ENCODE data around the gene BMP2K. TPM values are rescaled to one million over a fixed set of nuclear protein-coding genes. Genes with fewer than 3 reads are reported as not detected.

Gene BMP2K
- total RNA-seq, 2 experiments from 2014 or later: 10.3 to 12.4 TPM

GRCh38 chr4:78923464-78924312, 147.5 kb downstream of the BMP2K start:
- H3K27me3 Mint-ChIP-seq: no peaks in the 10 kb centered on the region
- no peak overlapping the region for H3K4me3 Mint-ChIP-seq
- no peaks in the 10 kb centered on the region for H3K9me3 Mint-ChIP-seq
- no peak for DNase-seq
- H3K4me1 Mint-ChIP-seq (ENCODE audit: low read depth): peaks cover 4% of the 10 kb centered on the region
- no peak for TF ChIP-seq CTCF (IDR thresholded peaks at IDR 0.05)
- CTCF ChIA-PET: interaction anchor here (2.2 kb wide), 1 partner anchor 8 kb away, joined by 6 read pairs; no protein-coding TSS in a partner anchor
- no peak overlapping the region for H3K27ac Mint-ChIP-seq
- intact Hi-C loops (cut with micrococcal nuclease): no loop called here
- H3K36me3 Mint-ChIP-seq (ENCODE audit: low read depth): peaks cover 20% of the 10 kb centered on the region
- POLR2A ChIA-PET: no interaction called here
- ATAC-seq: no peak

- intact Hi-C loops (cut with micrococcal nuclease): no loop called here
- no peak overlapping the region for H3K4me3 Mint-ChIP-seq
- H3K27ac Mint-ChIP-seq: no peak overlapping the region
- H3K36me3 Mint-ChIP-seq (ENCODE audit: low read depth): peaks cover 30% of the 10 kb centered on the region
- CTCF ChIA-PET: interaction anchor here (1.5 to 2.1 kb wide), 2 partner anchors 20 to 26 kb away, joined by 5 to 7 read pairs; no protein-coding TSS in a partner anchor
- POLR2A ChIA-PET: interaction anchor here (0.8 kb wide), 1 partner anchor 308 kb away, joined by 3 read pairs; no protein-coding TSS in a partner anchor
- peaks cover 4% of the 10 kb centered on the region for H3K4me1 Mint-ChIP-seq (ENCODE audit: low read depth)
- no peaks in the 10 kb centered on the region for H3K27me3 Mint-ChIP-seq
- no peak for ATAC-seq
- no peaks in the 10 kb centered on the region for H3K9me3 Mint-ChIP-seq
- TF ChIP-seq CTCF (IDR thresholded peaks at IDR 0.05): no peak
- DNase-seq: no peak
Observed at GRCh38 chr4:78926826-78927225, 150.7 kb downstream of the BMP2K start.

GRCh38 chr4:78928835-78929234, 152.7 kb downstream of the BMP2K start:
- Mint-ChIP-seq H3K9me3 (no peaks in the 10 kb centered on the region), H3K4me3 (no peak overlapping the region), H3K27me3 (no peaks in the 10 kb centered on the region), H3K36me3 (ENCODE audit: low read depth) (peaks cover 28% of the 10 kb centered on the region), H3K27ac (no peak overlapping the region), H3K4me1 (ENCODE audit: low read depth) (no peaks in the 10 kb centered on the region)
- intact Hi-C loops (cut with micrococcal nuclease): no loop called here
- ATAC-seq: no peak
- ChIA-PET CTCF (no interaction called here), POLR2A (no interaction called here)
- TF ChIP-seq CTCF (IDR thresholded peaks at IDR 0.05): no peak
- DNase-seq: no peak

- H3K36me3 Mint-ChIP-seq (ENCODE audit: low read depth): peaks cover 23% of the 10 kb centered on the region
Observed at GRCh38 chr4:78930016-78930629, 154.0 kb downstream of the BMP2K start.

More at GRCh38 chr4:78930016-78930629, 154.0 kb downstream of the BMP2K start:
- intact Hi-C loops (cut with micrococcal nuclease): no loop called here
- H3K27me3 Mint-ChIP-seq: no peaks in the 10 kb centered on the region
- DNase-seq (no peak), ATAC-seq (no peak)
- no peak overlapping the region for H3K4me3 Mint-ChIP-seq
- CTCF ChIA-PET: no interaction called here
- peaks cover 2% of the 10 kb centered on the region for H3K4me1 Mint-ChIP-seq (ENCODE audit: low read depth)
- TF ChIP-seq CTCF (IDR thresholded peaks at IDR 0.05): no peak
- POLR2A ChIA-PET: no interaction called here
- H3K27ac Mint-ChIP-seq: no peak overlapping the region
- no peaks in the 10 kb centered on the region for H3K9me3 Mint-ChIP-seq

Data from activated CD8-positive, alpha-beta T cell treated with anti-CD3 and anti-CD28 coated beads for 36 hours (primary cell).